CD4-positive, alpha-beta T cell treated with Interleukin-10 for 1 hour (primary cell): ENCODE measurements around the gene WNK1.

Source experiments
- DNase-seq: peaks from one replicate; pipeline ENCODE4 v3.0.0-alpha.2; 2020

WNK1 gene

DNA sequence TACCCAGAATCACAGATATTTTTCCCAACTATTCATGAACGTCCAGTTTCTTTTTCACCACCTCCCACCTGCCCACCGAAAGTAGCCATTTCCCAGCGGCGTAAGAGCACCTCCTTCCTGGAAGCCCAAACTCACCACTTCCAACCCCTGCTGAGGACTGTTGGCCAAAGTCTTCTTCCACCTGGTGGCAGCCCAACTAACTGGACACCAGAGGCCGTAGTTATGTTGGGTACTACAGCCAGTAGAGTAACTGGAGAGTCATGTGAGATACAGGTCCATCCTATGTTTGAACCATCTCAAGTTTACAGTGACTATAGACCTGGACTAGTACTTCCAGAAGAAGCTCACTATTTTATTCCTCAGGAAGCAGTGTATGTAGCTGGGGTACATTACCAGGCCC lies 115.5 kb downstream of the WNK1 start:
- no peak for DNase-seq

DNA sequence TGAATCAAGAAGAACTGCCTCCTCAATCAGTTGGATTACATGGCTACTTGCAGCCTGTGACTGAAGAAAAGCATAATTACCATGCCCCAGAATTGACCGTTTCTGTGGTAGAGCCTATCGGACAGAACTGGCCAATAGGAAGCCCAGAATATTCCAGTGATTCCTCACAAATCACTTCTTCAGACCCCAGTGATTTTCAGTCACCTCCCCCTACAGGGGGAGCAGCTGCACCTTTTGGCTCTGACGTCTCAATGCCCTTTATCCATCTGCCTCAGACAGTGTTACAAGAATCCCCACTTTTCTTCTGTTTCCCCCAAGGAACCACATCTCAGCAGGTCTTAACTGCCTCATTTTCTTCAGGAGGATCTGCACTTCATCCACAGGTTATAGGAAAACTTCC lies 116.3 kb downstream of the WNK1 start:
- DNase-seq, result no peak

DNA sequence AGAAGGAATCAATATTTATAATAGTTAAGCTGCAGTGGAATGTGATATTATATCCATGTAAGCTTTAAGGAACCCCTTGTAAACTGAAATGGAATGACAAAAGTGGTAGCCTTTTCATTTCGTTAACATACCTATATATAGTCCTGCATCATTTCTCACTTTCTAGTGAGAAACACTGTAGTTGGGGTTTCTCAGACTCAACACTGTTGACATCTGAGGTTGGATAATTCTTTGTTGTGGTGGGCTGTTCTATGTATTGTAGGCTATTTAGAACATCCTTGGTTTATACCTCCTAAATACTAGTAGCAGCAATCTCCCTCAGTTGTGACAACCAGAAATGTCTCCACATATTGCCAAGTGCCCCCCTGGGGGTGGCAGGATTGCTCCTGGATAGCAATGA lies 118.0 kb downstream of the WNK1 start:
- peak; percentile 6 for DNase-seq

DNA sequence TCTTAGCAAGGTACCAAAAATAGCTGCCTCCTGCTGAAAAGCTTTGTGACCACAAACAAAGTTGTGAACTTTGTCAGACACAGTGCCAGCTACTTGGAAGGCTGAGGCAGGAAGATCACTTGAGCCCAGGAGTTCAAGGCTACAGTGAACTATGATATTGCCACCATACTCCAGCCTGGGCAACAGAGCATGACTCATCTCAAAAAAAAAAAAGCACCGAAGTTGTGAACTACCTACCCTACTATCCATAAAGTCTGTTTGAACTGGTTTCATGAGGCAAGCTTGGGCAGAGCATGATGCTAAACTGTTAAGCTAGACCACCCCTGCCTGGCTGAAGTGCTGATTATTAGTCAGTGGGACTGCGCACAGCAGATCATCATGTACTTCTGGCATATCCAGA lies 121.6 kb downstream of the WNK1 start:
- no peak for DNase-seq

DNA sequence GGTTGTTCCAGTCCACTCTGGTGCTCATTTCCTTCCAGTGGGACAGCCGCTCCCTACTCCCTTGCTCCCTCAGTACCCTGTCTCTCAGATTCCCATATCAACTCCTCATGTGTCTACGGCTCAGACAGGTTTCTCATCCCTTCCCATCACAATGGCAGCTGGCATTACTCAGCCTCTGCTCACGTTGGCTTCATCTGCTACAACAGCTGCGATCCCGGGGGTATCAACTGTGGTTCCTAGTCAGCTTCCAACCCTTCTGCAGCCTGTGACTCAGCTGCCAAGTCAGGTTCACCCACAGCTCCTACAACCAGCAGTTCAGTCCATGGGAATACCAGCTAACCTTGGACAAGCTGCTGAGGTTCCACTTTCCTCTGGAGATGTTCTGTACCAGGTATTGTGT lies 127.3 kb downstream of the WNK1 start:
- DNase-seq, result no peak

DNA sequence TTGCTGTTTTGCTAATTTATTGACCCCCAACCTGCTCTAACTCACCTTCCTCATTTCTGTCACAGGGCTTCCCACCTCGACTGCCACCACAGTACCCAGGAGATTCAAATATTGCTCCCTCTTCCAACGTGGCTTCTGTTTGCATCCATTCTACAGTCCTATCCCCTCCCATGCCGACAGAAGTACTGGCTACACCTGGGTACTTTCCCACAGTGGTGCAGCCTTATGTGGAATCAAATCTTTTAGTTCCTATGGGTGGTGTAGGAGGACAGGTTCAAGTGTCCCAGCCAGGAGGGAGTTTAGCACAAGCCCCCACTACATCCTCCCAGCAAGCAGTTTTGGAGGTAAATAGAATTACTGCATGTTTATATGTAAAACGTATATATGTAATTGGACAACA lies 128.3 kb downstream of the WNK1 start:
- no peak for DNase-seq

DNA sequence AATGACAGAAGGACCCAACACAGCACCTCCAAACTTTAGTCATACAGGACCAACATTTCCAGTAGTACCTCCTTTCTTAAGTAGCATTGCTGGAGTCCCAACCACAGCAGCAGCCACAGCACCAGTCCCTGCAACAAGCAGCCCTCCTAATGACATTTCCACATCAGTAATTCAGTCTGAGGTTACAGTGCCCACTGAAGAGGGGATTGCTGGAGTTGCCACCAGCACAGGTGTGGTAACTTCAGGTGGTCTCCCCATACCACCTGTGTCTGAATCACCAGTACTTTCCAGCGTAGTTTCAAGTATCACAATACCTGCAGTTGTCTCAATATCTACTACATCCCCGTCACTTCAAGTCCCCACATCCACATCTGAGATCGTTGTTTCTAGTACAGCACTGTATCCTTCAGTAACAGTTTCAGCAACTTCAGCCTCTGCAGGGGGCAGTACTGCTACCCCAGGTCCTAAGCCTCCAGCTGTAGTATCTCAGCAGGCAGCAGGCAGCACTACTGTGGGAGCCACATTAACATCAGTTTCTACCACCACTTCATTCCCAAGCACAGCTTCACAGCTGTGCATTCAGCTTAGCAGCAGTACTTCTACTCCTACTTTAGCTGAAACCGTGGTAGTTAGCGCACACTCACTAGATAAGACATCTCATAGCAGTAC lies 132.5 kb downstream of the WNK1 start:
- DNase-seq, result no peak

DNA sequence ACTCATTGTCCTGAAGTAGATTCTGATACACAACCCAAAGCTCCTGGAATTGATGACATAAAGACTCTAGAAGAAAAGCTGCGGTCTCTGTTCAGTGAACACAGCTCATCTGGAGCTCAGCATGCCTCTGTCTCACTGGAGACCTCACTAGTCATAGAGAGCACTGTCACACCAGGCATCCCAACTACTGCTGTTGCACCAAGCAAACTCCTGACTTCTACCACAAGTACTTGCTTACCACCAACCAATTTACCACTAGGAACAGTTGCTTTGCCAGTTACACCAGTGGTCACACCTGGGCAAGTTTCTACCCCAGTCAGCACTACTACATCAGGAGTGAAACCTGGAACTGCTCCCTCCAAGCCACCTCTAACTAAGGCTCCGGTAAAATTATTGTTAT lies 133.3 kb downstream of the WNK1 start:
- DNase-seq, result no peak

DNA sequence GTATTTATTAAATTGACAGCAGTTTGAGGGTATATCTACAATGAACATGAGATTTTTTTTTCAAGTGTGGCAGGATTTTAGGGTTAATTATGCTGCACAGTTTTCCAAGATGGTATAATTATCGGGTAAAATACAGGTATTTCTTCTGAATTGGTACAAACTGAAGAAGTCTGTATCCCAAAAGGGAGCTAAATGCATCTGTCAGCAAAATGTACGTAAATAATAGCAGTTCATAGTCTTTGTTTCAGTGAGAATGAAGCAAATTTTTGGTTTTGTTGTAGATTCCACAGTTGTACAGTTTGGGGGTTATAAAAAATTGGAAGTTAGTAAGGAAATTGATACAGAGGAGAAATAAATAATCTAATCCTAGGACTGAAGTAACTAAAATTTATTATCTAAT lies 133.8 kb downstream of the WNK1 start:
- DNase-seq, result no peak

DNA sequence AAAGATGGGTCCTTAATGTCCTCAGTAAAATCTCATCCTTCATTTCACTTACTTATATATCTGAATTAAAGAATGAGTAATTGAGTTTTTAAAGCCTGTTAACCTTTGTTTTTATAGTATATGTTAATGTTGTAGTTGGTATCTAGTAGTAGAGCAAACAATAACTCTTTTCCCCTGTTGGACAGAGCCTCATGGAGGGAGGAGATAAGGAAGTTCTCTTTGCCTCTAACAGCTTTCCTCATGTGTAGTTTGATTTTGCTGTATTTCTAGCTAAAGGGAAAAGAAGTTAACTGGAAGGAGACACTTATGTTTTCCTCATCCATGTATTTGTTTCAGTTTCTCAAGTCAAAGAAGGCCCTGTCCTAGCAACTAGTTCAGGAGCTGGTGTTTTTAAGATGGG lies 141.8 kb downstream of the WNK1 start:
- DNase-seq, result no peak

DNA sequence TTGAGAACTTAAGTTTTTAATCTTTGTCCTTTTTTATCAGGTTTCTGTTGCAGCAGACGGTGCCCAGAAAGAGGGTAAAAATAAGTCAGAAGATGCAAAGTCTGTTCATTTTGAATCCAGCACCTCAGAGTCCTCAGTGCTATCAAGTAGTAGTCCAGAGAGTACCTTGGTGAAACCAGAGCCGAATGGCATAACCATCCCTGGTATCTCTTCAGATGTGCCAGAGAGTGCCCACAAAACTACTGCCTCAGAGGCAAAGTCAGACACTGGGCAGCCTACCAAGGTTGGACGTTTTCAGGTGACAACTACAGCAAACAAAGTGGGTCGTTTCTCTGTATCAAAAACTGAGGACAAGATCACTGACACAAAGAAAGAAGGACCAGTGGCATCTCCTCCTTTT lies 143.7 kb downstream of the WNK1 start:
- no peak for DNase-seq

DNA sequence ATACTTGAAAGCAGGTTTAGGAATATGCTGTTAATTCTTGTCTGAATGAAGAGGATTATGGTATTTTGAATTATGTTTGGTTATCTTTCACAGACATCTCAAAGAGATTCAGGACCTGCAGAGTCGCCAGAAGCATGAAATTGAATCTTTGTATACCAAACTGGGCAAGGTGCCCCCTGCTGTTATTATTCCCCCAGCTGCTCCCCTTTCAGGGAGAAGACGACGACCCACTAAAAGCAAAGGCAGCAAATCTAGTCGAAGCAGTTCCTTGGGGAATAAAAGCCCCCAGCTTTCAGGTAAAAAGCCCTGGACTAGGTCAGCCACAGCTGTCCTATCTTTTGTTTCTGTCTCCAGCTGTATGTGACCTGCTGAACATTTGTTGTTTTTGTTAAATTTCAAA lies 145.0 kb downstream of the WNK1 start:
- no peak for DNase-seq

DNA sequence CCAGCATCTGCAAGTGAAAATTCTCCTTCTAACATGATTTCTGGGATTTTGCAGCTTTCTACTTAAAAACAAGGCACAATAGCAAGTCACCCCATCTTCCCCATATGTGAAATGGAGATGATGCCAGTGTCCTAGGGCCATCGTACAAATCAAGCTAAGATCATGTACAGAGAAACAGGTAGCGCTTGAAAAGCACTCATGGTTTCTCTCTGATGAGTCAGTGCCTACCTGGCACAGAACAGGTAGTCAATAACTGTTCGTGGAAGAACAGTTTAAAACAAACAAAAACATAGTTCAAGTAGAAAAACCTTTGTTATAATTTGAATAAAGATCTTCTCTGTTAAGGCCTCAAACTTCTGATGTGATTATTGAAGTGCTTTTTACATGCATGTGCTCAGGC lies 150.2 kb downstream of the WNK1 start:
- DNase-seq, result no peak

DNA sequence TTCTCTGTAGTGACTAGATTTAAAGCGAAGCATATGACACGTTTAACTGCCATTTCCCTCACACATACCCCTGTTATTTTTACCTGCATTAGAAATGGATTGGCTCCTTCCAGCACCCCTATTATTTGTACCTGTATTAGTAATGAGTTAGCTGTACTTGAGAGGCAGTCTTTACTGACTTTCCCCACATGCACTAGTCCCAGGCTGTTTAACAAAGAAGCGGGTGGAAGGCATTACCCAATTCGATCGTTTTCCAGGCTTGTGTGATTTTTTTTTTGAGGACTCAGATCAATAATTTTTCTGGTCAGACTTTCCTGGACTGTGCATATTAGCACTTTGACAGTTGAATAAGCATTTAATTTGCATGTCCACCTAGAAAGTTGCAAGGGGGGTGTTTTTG lies 150.7 kb downstream of the WNK1 start:
- no peak for DNase-seq

DNA sequence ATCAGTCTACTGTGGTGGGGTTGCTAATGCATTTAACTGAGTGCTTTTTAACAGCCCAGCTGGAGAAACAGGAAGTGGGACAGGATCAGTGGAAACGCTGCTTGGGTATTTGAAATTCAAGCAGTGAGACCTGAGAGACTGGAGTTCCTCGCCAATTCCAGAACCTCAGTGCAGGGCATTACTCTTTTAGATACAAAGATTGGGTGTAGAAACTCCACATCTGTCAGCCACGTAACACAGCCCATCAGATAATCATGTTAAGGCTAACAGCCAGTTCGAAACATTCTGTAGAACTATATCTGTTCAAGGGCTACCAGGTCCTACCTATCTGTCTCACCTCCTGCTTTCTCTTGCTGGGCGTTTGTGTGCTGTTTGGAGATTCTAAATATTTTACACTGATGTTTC lies 151.6 kb downstream of the WNK1 start:
- no peak for DNase-seq

DNA sequence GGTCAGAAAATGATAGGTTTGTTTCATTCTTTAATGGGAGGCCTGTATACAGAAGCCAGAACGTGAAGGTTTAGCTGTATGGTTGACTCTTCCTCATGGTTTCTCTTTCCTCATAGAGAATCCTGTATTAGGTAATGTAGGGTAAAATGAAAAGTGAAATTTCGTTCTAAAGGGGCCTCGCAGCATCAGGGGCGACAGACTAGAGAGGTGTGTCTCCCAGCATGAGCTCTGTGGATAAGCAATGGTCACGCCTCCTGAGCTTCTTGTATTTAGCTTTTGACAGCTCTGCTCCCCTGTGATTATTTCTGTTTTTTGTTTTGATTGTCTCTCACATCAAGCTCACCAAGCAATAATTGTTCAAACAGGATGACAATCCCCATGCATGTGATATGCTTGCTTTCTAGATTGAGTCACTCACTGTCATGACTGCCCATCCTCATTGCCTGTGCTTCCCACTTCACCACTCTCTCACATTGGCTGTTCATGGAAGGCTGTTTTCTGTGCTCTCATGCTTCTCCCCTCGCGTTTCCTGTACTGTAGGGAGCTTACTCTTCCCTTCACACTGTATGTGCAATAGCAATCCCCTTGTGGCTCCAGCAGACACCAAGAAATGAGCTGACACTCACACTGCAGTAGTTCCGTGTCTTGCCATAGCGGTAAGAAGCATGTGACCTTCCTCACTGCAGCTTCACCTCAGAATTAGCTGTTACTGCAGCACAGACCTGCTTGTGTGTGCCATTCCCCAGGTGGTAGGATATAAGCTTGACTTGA lies 153.1 kb downstream of the WNK1 start:
- no peak for DNase-seq

DNA sequence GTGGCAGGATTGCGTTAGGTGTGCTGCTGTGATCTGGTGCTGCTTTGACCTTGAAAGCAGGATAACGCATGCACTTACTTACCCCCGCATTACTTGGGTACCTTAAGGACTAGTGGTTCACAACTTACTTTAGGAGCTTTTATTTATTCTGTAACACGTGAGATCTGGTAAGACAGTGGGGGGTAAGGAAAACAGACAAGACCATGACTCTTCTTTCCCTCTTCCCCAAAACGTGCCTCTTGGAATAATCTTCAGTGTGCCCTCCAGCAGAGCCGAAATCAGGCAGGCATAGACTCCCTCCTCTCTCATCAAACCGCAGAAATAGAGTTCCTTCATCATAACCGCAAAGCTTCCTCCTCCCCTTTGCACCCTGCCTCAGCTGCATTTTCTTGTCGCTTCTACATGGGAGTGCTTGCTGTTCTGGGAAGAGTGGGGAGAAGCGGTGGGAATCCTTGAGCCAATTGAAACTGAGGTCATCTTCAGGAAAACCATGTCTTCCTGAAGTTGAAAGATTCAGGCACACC lies 153.7 kb downstream of the WNK1 start:
- no peak for DNase-seq

DNA sequence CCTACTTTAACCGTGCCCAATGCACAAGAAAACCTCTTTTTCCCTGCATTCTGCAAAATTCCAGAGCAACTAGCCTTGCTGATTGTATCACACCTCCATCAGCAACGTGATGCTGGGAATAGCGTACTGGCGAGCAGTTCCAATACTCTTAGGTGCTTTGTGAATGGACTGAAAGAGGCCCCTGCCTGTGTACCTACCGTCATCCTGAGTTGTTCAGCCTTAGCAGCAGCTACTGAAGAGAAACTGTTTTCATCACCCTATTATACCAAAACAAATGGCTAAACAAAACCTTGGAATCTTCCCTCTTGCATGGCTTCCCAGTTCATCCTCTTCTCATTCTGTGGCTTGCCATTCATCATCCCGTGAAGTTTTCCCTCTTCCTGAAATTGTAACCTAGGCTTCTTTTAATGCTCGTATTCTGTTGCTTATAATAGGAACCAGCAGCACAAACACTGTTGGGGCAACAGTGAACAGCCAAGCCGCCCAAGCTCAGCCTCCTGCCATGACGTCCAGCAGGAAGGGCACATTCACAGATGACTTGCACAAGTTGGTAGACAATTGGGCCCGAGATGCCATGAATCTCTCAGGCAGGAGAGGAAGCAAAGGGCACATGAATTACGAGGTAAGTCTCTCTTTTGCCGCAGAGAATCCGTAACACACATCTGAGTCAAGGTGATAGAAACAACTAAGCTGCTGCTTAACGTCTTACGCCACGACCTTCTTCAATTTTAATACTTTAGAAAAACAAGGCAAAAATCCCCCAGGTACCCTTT lies 155.2 kb downstream of the WNK1 start:
- DNase-seq, result no peak

DNA sequence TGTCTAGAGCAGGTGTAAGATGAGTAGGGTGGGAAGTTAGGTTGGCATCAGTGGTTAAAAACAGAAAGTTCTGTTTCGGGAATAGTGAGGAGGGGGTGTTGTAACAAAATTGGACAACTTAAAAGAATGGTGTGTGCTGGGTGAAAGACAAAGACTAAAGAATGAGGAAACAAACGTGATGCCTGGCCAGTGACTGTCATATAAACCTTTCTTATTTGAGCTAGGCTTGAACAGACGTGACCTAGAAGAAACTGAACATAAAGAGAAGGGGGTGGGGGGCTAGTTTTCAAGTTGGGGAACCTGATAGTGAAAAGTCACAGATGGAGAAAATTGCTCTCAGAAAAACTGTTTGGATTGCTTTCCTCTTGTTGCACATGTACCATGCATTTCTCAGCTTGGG lies 157.5 kb downstream of the WNK1 start:
- no peak for DNase-seq

DNA sequence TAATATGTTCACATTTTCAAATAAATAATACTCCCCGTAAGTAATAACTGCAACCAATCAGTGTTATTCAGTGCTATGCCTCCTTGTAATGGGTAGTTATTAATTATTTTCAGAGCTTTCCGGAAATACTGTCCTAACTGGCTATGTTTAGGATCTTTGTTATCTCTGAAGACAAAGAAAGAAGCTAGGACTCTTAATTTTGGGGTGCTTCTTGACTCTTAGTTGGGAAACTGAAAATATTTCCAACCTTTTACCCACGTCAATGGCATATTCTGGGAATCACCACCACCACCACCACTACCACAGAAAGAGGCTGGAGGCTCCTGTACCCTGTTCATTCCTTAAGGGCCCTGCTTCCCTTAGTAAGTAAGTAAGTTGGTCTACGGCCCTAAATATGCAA lies 158.0 kb downstream of the WNK1 start:
- DNase-seq, result no peak

DNA sequence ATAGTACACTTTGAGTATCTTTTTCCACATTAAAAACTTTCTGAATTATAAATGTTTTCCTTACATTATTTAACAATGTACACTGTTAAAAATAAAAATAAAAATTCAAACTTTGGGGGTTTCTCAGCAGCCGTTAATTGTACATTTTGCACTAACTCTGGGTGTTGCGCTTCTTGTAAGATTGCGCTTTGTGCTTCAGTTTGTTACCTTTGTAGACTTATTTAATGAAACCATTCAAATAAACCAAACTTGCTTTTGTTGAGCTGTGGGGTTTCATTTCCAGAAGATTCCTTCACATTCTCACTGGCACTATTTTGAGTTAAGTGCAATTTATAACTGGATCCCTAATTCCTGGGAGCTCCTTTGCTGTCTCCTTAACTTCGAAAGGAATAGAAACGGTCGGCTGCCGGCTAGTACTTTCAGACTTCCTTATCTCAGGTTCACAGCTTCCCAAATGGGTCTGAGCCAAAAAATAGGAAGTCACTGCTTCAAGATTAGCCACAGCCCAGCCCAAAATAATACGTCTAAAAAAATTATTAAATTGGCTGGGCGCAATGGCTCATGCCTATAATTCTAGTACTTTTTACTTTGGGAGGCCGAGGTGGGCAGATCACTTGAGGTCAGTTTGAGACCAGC lies 158.9 kb downstream of the WNK1 start:
- DNase-seq, result no peak

DNA sequence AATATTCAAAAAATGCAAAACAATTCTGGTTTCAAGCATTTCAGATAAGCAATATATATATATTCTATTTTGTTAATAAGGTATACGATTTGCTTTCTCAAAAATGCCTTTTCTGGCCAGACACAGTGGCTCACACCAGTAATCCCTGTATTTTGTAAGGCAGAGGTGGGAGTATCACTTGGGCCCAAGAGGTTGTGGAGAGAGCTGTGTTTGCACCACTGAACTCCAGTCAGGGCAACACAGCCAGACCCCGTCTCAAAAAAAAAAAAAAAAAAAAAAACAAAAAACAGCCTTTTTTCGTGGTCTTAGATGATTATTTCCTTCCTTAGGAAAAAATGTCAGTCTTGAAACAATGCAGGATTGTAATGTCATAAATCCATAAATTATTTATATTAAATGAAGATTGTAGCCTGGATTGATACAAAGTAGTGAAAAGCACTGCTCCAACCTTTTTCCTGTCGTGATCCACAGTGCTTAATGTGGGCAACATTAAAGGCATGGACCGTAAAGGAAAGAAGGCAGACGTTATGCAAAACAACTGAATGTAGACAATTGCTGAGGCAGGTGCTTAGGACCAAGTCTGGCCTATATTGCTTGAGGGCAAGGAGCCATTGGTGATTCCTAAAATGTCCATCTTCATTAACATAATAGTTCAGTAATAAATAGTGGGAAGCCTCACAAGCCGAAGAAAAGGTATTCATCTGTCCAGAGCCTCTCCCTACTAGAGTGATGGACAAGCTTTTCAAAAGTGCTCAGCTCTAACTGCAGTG lies 160.3 kb downstream of the WNK1 start:
- DNase-seq, result no peak
